Thyroid gland (tissue), 4 donors: ENCODE results near the gene CECR2. TPM values are rescaled to one million over a fixed set of nuclear protein-coding genes. Genes with fewer than 3 reads are reported as not detected.

Experiments
- DNase-seq, 2 donors: peaks; one replicate each; pipeline ENCODE4 v3.0.0-alpha.2; 2019
- H3K27ac ChIP-seq, 3 donors: fragments of 200-600 bp; sonication (generic); 1 replicate in 2 of 3; 2 replicates in 1 of 3; pipeline ENCODE4 v1.5.1; 2016 to 2019; ENCODE audit warnings: mild to moderate bottlenecking in 1 of 3, moderate library complexity in 1 of 3
- H3K27me3 ChIP-seq: fragments of 200-600 bp; sonication (generic); one replicate; pipeline ENCODE4 v1.5.1; 2019
- H3K36me3 ChIP-seq, 2 donors: fragments of 200-600 bp; sonication (generic); one replicate each; pipeline ENCODE4 v1.5.1; 2016 to 2019
- H3K4me1 ChIP-seq, 2 donors: fragments of 200-600 bp; sonication (generic); one replicate each; pipeline ENCODE4 v1.5.1; 2017 to 2019
- H3K4me3 ChIP-seq, 3 donors: fragments of 200-600 bp; sonication (generic); replicated peaks in 1 of 3; 1 replicate in 2 of 3; 2 replicates in 1 of 3; pipeline ENCODE4 v1.5.1; 2016; ENCODE audit warnings: mild to moderate bottlenecking in 1 of 3
- H3K9me3 ChIP-seq: fragments of 200-600 bp; sonication (generic); one replicate; pipeline ENCODE4 v1.5.1; 2017
- POLR2A ChIP-seq, 2 donors: fragments of 450-650 bp; IDR thresholded peaks; one replicate each; pipeline ENCODE4 v1.6.1; 2017; ENCODE audit warnings: antibody characterized with exemption in 2 of 2, mild to moderate bottlenecking in 2 of 2, moderate library complexity in 1 of 2
- WGBS, 2 donors: methylation state at CpG; one replicate each; pipeline ENCODE4 v1.1.5; 2017; 5-methylcytosine and 5-hydroxymethylcytosine counted together
- intact Hi-C: fragments of 100-400 bp; cut with DNase I; formaldehyde crosslinking; loops from one replicate; pipeline ENCODE4 v1.15.1; 2023
- total RNA-seq, 4 donors: library from RNA; depleted of rRNA; stranded (reverse); fragments of >200 nt; gene quantifications; one replicate each; pipeline ENCODE4 v1.2.3, GENCODE V29; 2016
- TF ChIP-seq, protein P1 (sequence below), 6 experiments: fragments of 200-600 bp in 3 of 6; fragments of 450-650 bp in 3 of 6; sonication (generic) in 3 of 6; IDR thresholded peaks; one replicate each; pipeline ENCODE4 v1.5.1; 2016 to 2019; ENCODE audit warnings: antibody characterized with exemption in 6 of 6, mild to moderate bottlenecking in 2 of 6, inconsistent platforms in 1 of 6, moderate library complexity in 1 of 6

CECR2 gene
- total RNA-seq, 4 donors from 2014 or later: 1.5 to 7.7 (median 2.1) TPM

DNA sequence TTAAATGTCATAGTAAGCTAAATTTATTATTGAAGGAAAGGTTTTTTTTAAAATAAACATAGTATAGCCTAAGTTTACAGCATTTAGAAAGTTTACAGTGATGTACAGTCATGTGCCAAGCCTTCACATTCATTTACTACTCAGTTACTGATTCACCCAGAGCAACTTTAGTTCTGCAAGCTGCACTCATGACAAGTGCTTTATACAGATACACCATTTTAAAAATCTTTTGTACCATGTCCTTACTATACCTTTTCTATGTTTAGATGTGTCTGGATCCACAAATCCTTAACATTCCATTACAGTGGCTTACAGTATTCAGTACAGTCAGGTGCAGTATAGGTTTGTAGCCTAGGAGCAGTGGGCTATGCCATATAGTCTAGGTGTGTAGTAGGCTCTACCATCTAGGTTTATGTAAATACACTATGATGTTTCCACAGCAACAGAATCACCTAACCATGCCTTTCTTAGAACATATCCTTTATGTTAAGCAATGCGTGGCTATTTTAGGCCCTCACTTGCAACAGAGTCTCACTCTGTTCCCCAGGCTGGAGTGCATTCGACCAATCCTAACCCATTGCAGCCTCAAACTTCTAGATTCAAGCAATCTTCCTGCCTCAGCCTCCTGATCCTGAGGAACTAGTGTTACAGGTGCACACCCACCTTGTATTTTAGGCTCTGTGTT, 114.6 kb downstream of the CECR2 start:
- no peaks in the 10 kb centered on the region for H3K4me1 ChIP-seq
- DNase-seq: no peak
- WGBS, 2 donors: 83 to 85% methylated on average over 2 of the region's 2 CpGs
- no peaks in the 10 kb centered on the region for H3K36me3 ChIP-seq
- no peaks in the 10 kb centered on the region for H3K27me3 ChIP-seq
- no peak for TF ChIP-seq POLR2A (IDR thresholded peaks at IDR 0.05)
- TF ChIP-seq, protein P1, sequence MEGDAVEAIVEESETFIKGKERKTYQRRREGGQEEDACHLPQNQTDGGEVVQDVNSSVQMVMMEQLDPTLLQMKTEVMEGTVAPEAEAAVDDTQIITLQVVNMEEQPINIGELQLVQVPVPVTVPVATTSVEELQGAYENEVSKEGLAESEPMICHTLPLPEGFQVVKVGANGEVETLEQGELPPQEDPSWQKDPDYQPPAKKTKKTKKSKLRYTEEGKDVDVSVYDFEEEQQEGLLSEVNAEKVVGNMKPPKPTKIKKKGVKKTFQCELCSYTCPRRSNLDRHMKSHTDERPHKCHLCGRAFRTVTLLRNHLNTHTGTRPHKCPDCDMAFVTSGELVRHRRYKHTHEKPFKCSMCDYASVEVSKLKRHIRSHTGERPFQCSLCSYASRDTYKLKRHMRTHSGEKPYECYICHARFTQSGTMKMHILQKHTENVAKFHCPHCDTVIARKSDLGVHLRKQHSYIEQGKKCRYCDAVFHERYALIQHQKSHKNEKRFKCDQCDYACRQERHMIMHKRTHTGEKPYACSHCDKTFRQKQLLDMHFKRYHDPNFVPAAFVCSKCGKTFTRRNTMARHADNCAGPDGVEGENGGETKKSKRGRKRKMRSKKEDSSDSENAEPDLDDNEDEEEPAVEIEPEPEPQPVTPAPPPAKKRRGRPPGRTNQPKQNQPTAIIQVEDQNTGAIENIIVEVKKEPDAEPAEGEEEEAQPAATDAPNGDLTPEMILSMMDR (IDR thresholded peaks at IDR 0.05): no peak
- no peak overlapping the region for H3K27ac ChIP-seq
- intact Hi-C loops: no loop called here
- H3K9me3 ChIP-seq: no peaks in the 10 kb centered on the region
- H3K4me3 ChIP-seq: no peak overlapping the region

DNA sequence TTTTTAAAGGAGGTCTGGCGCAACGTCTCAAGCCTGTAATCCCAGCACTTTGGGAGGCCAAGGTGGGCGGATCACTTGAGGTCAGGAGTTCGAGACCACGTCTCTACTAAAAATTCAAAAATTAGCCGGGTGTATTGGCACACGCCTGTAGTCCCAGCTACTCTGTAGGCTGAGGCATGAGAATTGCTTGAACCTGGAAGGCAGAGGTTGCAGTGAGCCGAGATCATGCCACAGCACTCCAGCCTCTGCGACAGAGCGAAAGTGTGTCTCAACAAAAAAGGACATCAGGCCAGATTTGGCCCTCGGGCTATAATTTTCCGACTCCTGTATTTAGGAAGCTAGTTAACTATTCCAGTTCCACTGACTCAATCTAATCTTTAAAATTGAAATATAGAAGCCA, 115.3 kb downstream of the CECR2 start:
- no peaks in the 10 kb centered on the region for H3K36me3 ChIP-seq
- H3K27ac ChIP-seq: no peak overlapping the region
- no peaks in the 10 kb centered on the region for H3K9me3 ChIP-seq
- H3K27me3 ChIP-seq: no peaks in the 10 kb centered on the region
- TF ChIP-seq, protein P1 (IDR thresholded peaks at IDR 0.05): no peak
- no peak for TF ChIP-seq POLR2A (IDR thresholded peaks at IDR 0.05)
- 89 to 92% methylated on average over 12 of the region's 12 CpGs for WGBS, 2 donors
- no peaks in the 10 kb centered on the region for H3K4me1 ChIP-seq
- intact Hi-C loops: no loop called here
- no peak for DNase-seq
- H3K4me3 ChIP-seq: no peak overlapping the region

DNA sequence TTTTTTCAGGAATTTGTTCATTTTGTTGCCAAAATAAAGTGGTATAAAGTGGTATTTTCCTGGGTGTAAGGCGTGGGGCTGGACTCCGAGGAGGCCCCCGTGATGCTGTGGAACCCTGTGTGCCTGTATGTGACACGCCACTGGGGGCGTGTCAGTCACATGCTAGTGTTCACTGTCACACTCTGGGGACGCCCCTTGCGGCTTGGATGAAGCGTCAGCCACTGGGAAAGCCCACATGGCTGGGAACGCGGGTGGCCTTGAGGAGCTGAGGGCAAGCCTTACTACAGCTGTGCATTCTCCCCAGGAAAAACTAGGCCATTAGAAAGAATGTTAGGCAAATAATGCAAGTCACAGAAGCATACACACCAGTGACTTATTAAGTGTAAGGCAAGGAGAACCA, 117.1 kb downstream of the CECR2 start:
- no peak overlapping the region for H3K27ac ChIP-seq
- H3K36me3 ChIP-seq: no peaks in the 10 kb centered on the region
- H3K9me3 ChIP-seq: no peaks in the 10 kb centered on the region
- H3K4me3 ChIP-seq: no peak overlapping the region
- intact Hi-C loops: no loop called here
- TF ChIP-seq, protein P1 (IDR thresholded peaks at IDR 0.05): no peak
- no peak for TF ChIP-seq POLR2A (IDR thresholded peaks at IDR 0.05)
- 81 to 87% methylated on average over 10 of the region's 10 CpGs for WGBS, 2 donors
- H3K27me3 ChIP-seq: no peaks in the 10 kb centered on the region
- H3K4me1 ChIP-seq: no peaks in the 10 kb centered on the region
- DNase-seq: no peak

DNA sequence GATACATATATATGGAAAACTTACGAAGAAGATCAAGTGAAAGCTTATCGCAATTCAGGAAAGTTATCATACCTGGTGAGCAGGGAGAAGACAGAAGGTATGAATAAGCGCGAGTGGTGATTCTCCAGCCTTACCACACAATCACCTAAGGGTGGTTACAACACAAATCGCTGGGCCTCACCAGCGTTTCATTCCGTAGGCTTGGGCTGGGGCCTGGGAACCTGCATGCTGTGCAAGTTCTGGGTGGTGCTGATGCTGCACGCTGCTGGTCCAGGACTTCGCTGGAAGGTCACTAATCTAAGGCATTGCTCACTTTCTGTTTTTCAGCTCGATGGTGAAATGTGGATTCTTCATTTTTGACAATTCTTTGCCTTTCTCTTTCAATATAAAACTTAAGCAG, 117.5 kb downstream of the CECR2 start:
- no peaks in the 10 kb centered on the region for H3K4me1 ChIP-seq
- H3K27ac ChIP-seq: no peak overlapping the region
- DNase-seq: no peak
- no peaks in the 10 kb centered on the region for H3K27me3 ChIP-seq
- H3K9me3 ChIP-seq: no peaks in the 10 kb centered on the region
- intact Hi-C loops: no loop called here
- TF ChIP-seq, protein P1 (IDR thresholded peaks at IDR 0.05): no peak
- TF ChIP-seq POLR2A (IDR thresholded peaks at IDR 0.05): no peak
- no peaks in the 10 kb centered on the region for H3K36me3 ChIP-seq
- H3K4me3 ChIP-seq: no peak overlapping the region
- WGBS, 2 donors: 86 to 89% methylated on average over 10 of the region's 10 CpGs

DNA sequence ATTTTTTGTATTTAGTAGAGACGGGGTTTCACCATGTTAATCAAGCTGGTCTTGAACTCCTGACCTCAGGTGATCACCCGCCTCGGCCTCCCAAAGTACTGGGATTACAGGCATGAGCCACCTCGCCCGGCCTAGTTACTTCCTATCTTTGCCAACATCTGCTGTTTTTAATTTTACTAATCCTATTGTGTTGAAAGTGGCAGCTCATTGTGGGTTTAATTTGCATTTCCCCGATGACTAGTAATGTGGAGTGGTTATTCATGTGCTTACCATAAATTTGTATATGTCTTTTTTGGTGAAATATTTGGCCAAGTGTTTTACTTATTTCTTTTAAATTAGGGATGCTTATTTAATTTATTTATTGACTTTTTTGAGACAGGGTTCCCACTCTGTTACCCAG, 119.8 kb downstream of the CECR2 start:
- no peaks in the 10 kb centered on the region for H3K27me3 ChIP-seq
- no peak for TF ChIP-seq POLR2A (IDR thresholded peaks at IDR 0.05)
- TF ChIP-seq, protein P1 (IDR thresholded peaks at IDR 0.05): no peak
- WGBS, 2 donors: 86 to 95% methylated on average over 6 of the region's 6 CpGs
- no peaks in the 10 kb centered on the region for H3K9me3 ChIP-seq
- no peak overlapping the region for H3K4me3 ChIP-seq
- intact Hi-C loops: no loop called here
- H3K27ac ChIP-seq: no peak overlapping the region
- no peak for DNase-seq
- H3K4me1 ChIP-seq: no peaks in the 10 kb centered on the region
- H3K36me3 ChIP-seq: no peaks in the 10 kb centered on the region
